Measurements from ENCODE around the gene CSH2.

CSH2 gene

DNA sequence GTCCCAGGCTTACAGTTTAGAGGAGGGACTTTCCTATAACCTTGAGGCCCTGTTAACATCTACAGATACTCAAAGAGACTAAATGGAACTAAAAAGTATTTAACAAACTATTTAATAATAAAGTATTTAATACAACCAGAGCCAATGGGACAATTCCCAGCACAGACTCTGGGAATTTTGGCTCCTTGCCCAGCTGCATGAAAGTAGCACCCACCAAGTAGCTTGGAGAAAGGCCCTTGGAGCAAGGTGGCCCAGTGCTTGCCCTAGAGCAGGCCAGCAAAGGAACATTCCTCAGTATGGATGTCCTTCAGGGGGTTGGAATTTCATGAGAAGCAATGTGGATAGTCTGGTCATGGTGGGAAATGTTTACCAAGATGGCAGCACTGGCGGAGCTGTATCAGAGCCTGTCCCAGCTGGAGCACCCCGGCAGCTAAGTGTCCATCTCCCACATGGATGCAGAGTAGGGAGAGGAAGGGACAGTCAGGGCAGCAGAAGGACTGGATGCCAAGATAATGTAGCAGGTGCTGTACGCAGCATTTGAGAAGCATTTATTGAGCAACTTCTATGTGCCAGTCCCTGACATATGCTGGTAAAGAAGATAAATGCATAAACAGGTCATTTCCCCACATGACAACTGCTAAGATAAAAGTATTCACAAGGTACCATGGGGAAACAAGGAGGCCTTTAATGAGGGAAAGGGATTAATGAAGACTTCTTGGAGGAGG, 25.8 kb downstream of the CSH2 start:
- no peak for TF ChIP-seq CTCF (IDR thresholded peaks at IDR 0.05)
- TF ChIP-seq ZFX (IDR thresholded peaks at IDR 0.05; ENCODE audit: borderline replicate concordance), result no peak

GRCh38 chr17:63845509-63845908, 28.0 kb downstream of the CSH2 start:
- no peak overlapping the region for H3K27ac ChIP-seq
- TF ChIP-seq ZFX (IDR thresholded peaks at IDR 0.05; ENCODE audit: borderline replicate concordance), result no peak
- no peak for TF ChIP-seq CTCF (IDR thresholded peaks at IDR 0.05)

More for the DNA sequence above, 25.8 kb downstream of the CSH2 start:
- H3K27ac ChIP-seq, result no peak overlapping the region

DNA sequence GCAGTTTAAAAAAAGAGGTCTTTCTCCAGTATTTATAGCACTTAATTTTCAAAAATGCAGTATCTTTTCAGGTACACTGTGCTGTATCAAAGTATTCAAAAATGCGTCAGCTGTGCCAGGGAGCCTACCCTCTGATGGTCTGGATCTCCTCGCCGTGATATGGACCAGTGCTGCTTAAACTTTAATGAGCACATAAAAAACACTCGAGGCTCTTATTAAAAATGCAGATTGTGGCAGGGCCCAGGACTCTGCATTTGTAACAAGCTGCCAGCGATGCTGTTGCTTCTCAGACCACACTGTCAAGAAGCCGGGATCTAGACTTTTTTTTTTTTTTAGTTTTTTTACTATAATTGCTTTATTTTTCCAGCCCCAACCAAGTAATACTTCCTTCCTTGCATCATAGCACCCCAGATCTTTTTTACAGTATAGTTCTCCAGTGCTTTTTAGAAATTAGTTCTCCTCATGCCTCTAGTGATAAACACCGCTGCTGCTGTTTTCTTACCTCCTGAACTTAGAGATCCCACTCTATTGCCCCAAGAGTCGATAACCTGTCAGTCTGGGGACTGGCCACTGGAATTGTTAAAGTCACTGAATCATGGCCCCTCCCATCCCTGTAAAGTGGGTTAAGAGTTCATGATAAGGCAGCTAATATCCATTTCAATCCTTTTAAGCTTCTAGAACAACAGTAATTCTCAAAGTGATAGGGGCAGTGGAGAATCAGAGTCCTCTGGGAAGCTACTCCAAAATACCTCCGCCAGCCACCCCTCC, 29.4 kb downstream of the CSH2 start:
- H3K27ac ChIP-seq, result peak overlapping the region; percentile 96

GRCh38 chr17:63843387-63843888, 30.0 kb downstream of the CSH2 start:
- peak overlapping the region; percentile 96 for H3K27ac ChIP-seq

More for the DNA sequence above, 29.4 kb downstream of the CSH2 start:
- no peak for TF ChIP-seq CTCF (IDR thresholded peaks at IDR 0.05)
- TF ChIP-seq ZFX (IDR thresholded peaks at IDR 0.05; ENCODE audit: borderline replicate concordance), result no peak

DNA sequence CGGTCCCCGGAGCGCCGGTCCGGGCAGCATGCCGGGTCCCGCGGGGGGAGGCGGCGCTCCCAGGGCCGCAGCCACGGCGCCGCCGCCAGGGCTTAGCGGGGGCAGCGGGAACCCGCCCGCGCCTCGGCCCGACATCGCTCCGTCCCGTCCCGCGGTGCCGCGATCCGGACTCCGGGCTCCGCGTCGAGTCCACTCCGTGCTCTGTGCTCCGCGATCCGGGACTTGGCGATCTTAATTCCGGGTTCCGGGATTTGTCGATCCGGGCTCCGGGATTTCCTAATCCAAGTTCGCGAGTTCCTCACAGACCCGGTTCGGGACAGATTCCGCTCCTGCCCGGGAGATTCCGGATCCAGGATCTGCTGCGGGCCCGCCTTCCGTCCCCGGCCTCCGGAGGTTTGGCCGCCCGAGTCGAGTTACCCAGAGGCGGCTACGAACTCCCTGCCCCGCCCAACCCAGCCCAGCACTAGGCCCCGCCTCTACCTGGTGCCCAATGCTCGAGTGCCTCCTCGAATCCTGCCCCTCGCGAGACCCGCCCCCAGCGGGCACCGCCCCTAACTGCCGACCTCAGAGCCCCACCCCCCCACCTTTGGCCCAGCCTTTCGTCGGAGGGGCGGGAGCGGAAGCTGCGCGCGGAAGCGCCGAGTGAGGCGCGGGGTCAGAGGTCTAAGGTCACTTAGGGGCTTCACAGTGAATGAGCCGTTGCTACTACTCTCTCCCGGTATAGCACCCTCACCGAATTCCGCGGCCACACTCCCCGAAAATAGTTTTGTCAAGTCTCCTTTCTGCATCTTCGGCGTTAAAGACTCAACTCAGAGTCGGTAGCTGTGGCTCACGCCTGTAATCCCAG, 30.7 kb downstream of the CSH2 start, which contains the start of gene SMARCD2:
SMARCD2 (minus strand) TSS at position 146 of the 847 bp plus-strand sequence; CDS start at position 135, 11 bp downstream.
- no peak for TF ChIP-seq ZFX (IDR thresholded peaks at IDR 0.05; ENCODE audit: borderline replicate concordance)
- peak; percentile 12; the same call in 1 of the 2 replicates for TF ChIP-seq CTCF (IDR thresholded peaks at IDR 0.05)
- peak within 1 kb of the TSS; percentile 96 for H3K27ac ChIP-seq

GRCh38 chr17:63842173-63842539, 31.3 kb downstream of the CSH2 start:
- TF ChIP-seq CTCF (IDR thresholded peaks at IDR 0.05), result no peak
- TF ChIP-seq ZFX (IDR thresholded peaks at IDR 0.05; ENCODE audit: borderline replicate concordance), result no peak
- H3K27ac ChIP-seq, result peak overlapping the region; percentile 96
